HCT116 (cell line): Measurements from ENCODE around the gene ITGA11. TPM values are rescaled to one million over a fixed set of nuclear protein-coding genes. Genes with fewer than 3 reads are reported as not detected.

ENCODE experiments used
- ATAC-seq: fragments of 200-7000 bp; cut with Tn5 transposase; 2 replicates; pipeline ENCODE4 v1.9.1; 2020; ENCODE audit warnings: mild to moderate bottlenecking, moderate library complexity
- BruUV-seq: library from RNA; stranded (reverse); fragments of 400-500 nt; replicated peaks from 2 replicates; lab custom pipeline; 2021; lab: Mats Ljungman, UMichigan
- CTCF ChIA-PET: fragments of 300-600 bp; sonication (Branson Sonifier 250); formaldehyde crosslinking; loops from one replicate; lab custom pipeline; 2021; ENCODE audit warnings: antibody characterized with exemption; lab: Charles Lee
- POLR2A ChIA-PET: fragments of 300-600, 350-600 bp; sonication (Branson Sonifier 250); formaldehyde crosslinking; loops from one replicate; lab custom pipeline; 2021; ENCODE audit warnings: antibody characterized with exemption; lab: Charles Lee
- RAD21 ChIA-PET, 2 experiments: fragments of 300-600 bp; sonication (Branson Sonifier 250); formaldehyde crosslinking; loops; one replicate each; lab custom pipeline; 2023; ENCODE audit warnings: low total read pairs in 2 of 2; ENCODE audit not compliant: uncharacterized antibody in 2 of 2, unreplicated experiment in 2 of 2, low non-redundant PET in 1 of 2; lab: Charles Lee
- DNase-seq: peaks from one replicate; pipeline ENCODE4 v3.0.0-alpha.2; 2010; ENCODE audit warnings: low read depth, low spot score
- H2AFZ ChIP-seq: fragments of 200-600 bp; shearing (Covaris generic), sonication (generic); 2 replicates; pipeline ENCODE4 v1.6.1; 2017; ENCODE audit warnings: low read depth, mixed run types, mixed read lengths, antibody characterized with exemption, low read length; ENCODE audit not compliant: poor library complexity, severe bottlenecking
- H3K27ac ChIP-seq: 2 replicates; pipeline ENCODE4 v1.5.1; 2012; ENCODE audit warnings: low read depth, low read length
- H3K27me3 ChIP-seq: fragments of 200-600 bp; sonication (generic); 2 replicates; pipeline ENCODE4 v1.6.1; 2016; ENCODE audit warnings: mixed run types, low read length, mixed read lengths; ENCODE audit not compliant: insufficient read depth
- H3K36me3 ChIP-seq, 2 experiments: fragments of 200-500 bp in 1 of 2; fragments of 200-600 bp in 1 of 2; sonication (Bioruptor generic) in 1 of 2; sonication (generic) in 1 of 2; 2 replicates each; pipeline versions ENCODE4 v1.5.1 to v1.6.1; 2014 to 2016; ENCODE audit warnings: low read length in 2 of 2, inconsistent platforms in 1 of 2, mixed read lengths in 1 of 2, mixed run types in 1 of 2; ENCODE audit not compliant: insufficient read depth in 2 of 2, control insufficient read depth in 1 of 2
- H3K4me1 ChIP-seq, 2 experiments: fragments of 200-600 bp in 1 of 2; sonication (generic) in 1 of 2; 2 replicates each; pipeline versions ENCODE4 v1.5.1 to v1.6.1; 2012 to 2017; ENCODE audit warnings: low read length in 2 of 2, inconsistent platforms in 1 of 2, mild to moderate bottlenecking in 1 of 2, mixed read lengths in 1 of 2, mixed run types in 1 of 2, moderate library complexity in 1 of 2; ENCODE audit not compliant: insufficient read depth in 2 of 2, control insufficient read depth in 1 of 2
- H3K4me2 ChIP-seq: fragments of 200-600 bp; sonication (generic); 2 replicates; pipeline ENCODE4 v1.6.1; 2017; ENCODE audit warnings: mixed run types, low read length, mixed read lengths
- H3K4me3 ChIP-seq, 2 experiments: fragments of 200-600 bp in 1 of 2; sonication (generic) in 1 of 2; replicated peaks in 1 of 2; 2 replicates each; pipeline ENCODE4 v1.5.1; 2011 to 2016; ENCODE audit warnings: low read length in 2 of 2, control low read depth in 1 of 2, low read depth in 1 of 2, mild to moderate bottlenecking in 1 of 2, mixed read lengths in 1 of 2, mixed run types in 1 of 2
- H3K79me2 ChIP-seq: fragments of 200-600 bp; sonication (generic); 2 replicates; pipeline ENCODE4 v1.6.1; 2017; ENCODE audit warnings: mild to moderate bottlenecking, mixed run types, low read length, moderate library complexity, mixed read lengths; ENCODE audit not compliant: insufficient read depth
- H3K9ac ChIP-seq: fragments of 200-600 bp; sonication (generic); 2 replicates; pipeline ENCODE4 v1.6.1; 2016; ENCODE audit warnings: low read length, mixed read lengths
- H3K9me2 ChIP-seq: fragments of 200-600 bp; sonication (generic), shearing (Covaris generic); 2 replicates; pipeline ENCODE4 v1.6.1; 2017; ENCODE audit warnings: mixed run types, mild to moderate bottlenecking, moderate library complexity; ENCODE audit not compliant: insufficient read depth
- H3K9me3 ChIP-seq, 2 experiments: fragments of 200-500 bp in 1 of 2; fragments of 200-600 bp in 1 of 2; sonication (Bioruptor generic) in 1 of 2; sonication (generic) in 1 of 2; 2 replicates each; pipeline ENCODE4 v1.6.1; 2014 to 2017; ENCODE audit warnings: low read length in 2 of 2, mixed read lengths in 2 of 2, inconsistent platforms in 1 of 2, low read depth in 1 of 2, mild to moderate bottlenecking in 1 of 2, mixed run types in 1 of 2, moderate library complexity in 1 of 2; ENCODE audit not compliant: control insufficient read depth in 1 of 2, insufficient read depth in 1 of 2
- H4K20me1 ChIP-seq: fragments of 200-600 bp; sonication (generic), shearing (Covaris generic); 2 replicates; pipeline ENCODE4 v1.6.1; 2017; ENCODE audit warnings: mixed run types, mild to moderate bottlenecking, moderate library complexity; ENCODE audit not compliant: insufficient read depth
- CBX3 ChIP-seq: IDR thresholded peaks from 2 replicates; pipeline ENCODE4 v1.6.1; 2012; ENCODE audit warnings: low read depth
- CEBPB ChIP-seq: IDR thresholded peaks from 2 replicates; pipeline ENCODE4 v1.6.1; 2012; ENCODE audit warnings: low read depth
- EGR1 ChIP-seq: IDR thresholded peaks from 2 replicates; pipeline ENCODE4 v1.6.1; 2012; ENCODE audit warnings: low read depth
- EZH2 ChIP-seq: fragments of 200-600 bp; sonication (generic); IDR thresholded peaks from 2 replicates; pipeline ENCODE4 v1.6.1; 2017; ENCODE audit warnings: antibody characterized with exemption, mixed run types
- EZH2phosphoT487 ChIP-seq: fragments of 200-600 bp; IDR thresholded peaks from 2 replicates; pipeline ENCODE4 v1.6.1; 2018; ENCODE audit warnings: antibody characterized with exemption, borderline replicate concordance
- JUND ChIP-seq: IDR thresholded peaks from 2 replicates; pipeline ENCODE4 v1.6.1; 2012
- POLR2A ChIP-seq: IDR thresholded peaks from 2 replicates; pipeline ENCODE4 v1.7.0; 2011; ENCODE audit warnings: borderline replicate concordance; ENCODE audit not compliant: insufficient read depth, insufficient read length; ENCODE audit errors: extremely low read depth
- POLR2AphosphoS5 ChIP-seq: IDR thresholded peaks from 2 replicates; pipeline ENCODE4 v1.6.1; 2011; ENCODE audit warnings: mild to moderate bottlenecking, low read depth, low read length, moderate library complexity
- RAD21 ChIP-seq: IDR thresholded peaks from 2 replicates; pipeline ENCODE4 v1.6.1; 2012; ENCODE audit warnings: low read depth, mild to moderate bottlenecking
- SRF ChIP-seq: IDR thresholded peaks from 2 replicates; pipeline ENCODE4 v1.6.1; 2012; ENCODE audit warnings: low read depth
- ZFX ChIP-seq: fragments of 450-650 bp; IDR thresholded peaks from 2 replicates; pipeline ENCODE4 v1.6.1; 2017
- intact Hi-C: fragments of 100-400 bp; cut with micrococcal nuclease; formaldehyde crosslinking; loops from 2 replicates; pipeline ENCODE4 v1.10.0; 2022
- total RNA-seq: library from RNA; stranded (reverse); gene quantifications from one replicate; pipeline ENCODE4 v1.2.1, GENCODE V29; 2021; ENCODE audit not compliant: unreplicated experiment
- TF ChIP-seq, protein P1 (sequence below): IDR thresholded peaks from 2 replicates; pipeline ENCODE4 v1.6.1; 2011; ENCODE audit warnings: mild to moderate bottlenecking, low read length, moderate library complexity; ENCODE audit not compliant: insufficient replicate concordance; ENCODE audit errors: extremely low read depth
- TF ChIP-seq, protein P2 (sequence below), 3 experiments: fragments of 200-600 bp in 1 of 3; sonication (generic) in 1 of 3; IDR thresholded peaks in 2 of 3; conservative IDR thresholded peaks in 1 of 3; 2 replicates each; pipeline ENCODE4 v1.5.1; 2012 to 2017; ENCODE audit warnings: low read depth in 2 of 3, low read length in 2 of 3, antibody characterized with exemption in 1 of 3, borderline replicate concordance in 1 of 3, control low read depth in 1 of 3, mild to moderate bottlenecking in 1 of 3, mixed read lengths in 1 of 3, mixed run types in 1 of 3, moderate library complexity in 1 of 3; ENCODE audit not compliant: insufficient read depth in 1 of 3
- TF ChIP-seq, protein P3 (sequence below): IDR thresholded peaks from 2 replicates; pipeline ENCODE4 v1.6.1; 2012; ENCODE audit warnings: low read depth
- TF ChIP-seq, protein P4 (sequence below): IDR thresholded peaks from 2 replicates; pipeline ENCODE4 v1.6.1; 2012

ITGA11 gene
- total RNA-seq, 1 experiment from 2014 or later: not detected

DNA sequence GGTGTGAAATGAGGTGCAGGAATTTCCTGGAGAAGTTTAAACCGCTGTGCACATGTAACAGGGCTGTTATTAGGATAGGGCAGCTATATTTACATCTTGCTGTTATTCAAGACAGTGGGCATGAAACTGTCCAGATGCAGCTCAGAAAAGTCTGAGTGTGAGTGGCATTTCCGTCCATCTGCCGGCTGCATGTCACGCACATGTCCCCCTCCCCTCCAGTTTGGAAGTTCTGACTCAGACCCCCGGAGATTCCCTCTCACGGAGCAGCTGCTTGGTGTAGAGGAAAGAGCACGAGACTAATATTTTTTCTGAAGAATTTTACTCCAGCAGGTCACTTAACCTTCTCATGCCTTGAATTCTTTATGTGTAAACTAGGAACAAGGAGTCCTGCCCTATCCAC is 84.6 kb downstream of the ITGA11 start (continued):
- no peak for TF ChIP-seq POLR2A
- TF ChIP-seq, protein P1, sequence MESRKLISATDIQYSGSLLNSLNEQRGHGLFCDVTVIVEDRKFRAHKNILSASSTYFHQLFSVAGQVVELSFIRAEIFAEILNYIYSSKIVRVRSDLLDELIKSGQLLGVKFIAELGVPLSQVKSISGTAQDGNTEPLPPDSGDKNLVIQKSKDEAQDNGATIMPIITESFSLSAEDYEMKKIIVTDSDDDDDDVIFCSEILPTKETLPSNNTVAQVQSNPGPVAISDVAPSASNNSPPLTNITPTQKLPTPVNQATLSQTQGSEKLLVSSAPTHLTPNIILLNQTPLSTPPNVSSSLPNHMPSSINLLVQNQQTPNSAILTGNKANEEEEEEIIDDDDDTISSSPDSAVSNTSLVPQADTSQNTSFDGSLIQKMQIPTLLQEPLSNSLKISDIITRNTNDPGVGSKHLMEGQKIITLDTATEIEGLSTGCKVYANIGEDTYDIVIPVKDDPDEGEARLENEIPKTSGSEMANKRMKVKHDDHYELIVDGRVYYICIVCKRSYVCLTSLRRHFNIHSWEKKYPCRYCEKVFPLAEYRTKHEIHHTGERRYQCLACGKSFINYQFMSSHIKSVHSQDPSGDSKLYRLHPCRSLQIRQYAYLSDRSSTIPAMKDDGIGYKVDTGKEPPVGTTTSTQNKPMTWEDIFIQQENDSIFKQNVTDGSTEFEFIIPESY: no peak

DNA sequence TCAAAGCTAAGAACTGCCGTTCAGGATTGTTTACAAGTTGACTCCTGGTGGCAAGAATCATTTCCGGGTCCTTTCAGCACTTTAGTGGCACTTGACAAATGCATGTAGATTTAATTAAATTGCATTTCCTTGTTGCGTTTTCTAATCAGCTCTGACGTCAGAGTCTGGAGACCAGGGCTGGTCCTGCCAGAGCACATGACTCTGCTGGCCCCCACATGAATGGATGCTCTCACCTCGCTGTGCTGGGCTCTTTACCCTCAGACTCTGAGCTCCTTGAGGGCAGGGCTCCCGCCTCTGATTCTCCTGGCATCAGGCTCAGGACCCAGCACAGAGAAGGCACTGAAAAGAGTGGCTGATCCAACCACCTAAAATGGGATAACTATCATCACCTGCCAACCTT is 85.0 kb downstream of the ITGA11 start:
- ATAC-seq (no peak), DNase-seq (no peak)
- POLR2A ChIA-PET: no interaction called here
- Histone ChIP-seq H4K20me1 (no peaks in the 10 kb centered on the region), H3K9ac (no peak overlapping the region), H3K4me1 (peaks cover 4 to 35% of the 10 kb centered on the region in 2 experiments), H3K27ac (no peak overlapping the region), H3K9me2 (no peaks in the 10 kb centered on the region), H3K36me3 (no peaks in the 10 kb centered on the region), H3K4me2 (no peak overlapping the region), H3K27me3 (no peaks in the 10 kb centered on the region), H2AFZ (no peak overlapping the region), H3K4me3 (no peak overlapping the region), H3K9me3 (no peaks in the 10 kb centered on the region), H3K79me2 (no peaks in the 10 kb centered on the region)
- intact Hi-C loops: no loop called here
- RAD21 ChIA-PET: no interaction called here
- BruUV-seq: no TSS peak
- CTCF ChIA-PET: no interaction called here
- TF ChIP-seq POLR2AphosphoS5: no peak
- no peak for TF ChIP-seq JUND
- no peak for TF ChIP-seq ZFX
- TF ChIP-seq, protein P2, sequence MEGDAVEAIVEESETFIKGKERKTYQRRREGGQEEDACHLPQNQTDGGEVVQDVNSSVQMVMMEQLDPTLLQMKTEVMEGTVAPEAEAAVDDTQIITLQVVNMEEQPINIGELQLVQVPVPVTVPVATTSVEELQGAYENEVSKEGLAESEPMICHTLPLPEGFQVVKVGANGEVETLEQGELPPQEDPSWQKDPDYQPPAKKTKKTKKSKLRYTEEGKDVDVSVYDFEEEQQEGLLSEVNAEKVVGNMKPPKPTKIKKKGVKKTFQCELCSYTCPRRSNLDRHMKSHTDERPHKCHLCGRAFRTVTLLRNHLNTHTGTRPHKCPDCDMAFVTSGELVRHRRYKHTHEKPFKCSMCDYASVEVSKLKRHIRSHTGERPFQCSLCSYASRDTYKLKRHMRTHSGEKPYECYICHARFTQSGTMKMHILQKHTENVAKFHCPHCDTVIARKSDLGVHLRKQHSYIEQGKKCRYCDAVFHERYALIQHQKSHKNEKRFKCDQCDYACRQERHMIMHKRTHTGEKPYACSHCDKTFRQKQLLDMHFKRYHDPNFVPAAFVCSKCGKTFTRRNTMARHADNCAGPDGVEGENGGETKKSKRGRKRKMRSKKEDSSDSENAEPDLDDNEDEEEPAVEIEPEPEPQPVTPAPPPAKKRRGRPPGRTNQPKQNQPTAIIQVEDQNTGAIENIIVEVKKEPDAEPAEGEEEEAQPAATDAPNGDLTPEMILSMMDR (IDR thresholded peaks at IDR 0.05 in 2 of 3, conservative IDR thresholded peaks at IDR 0.05 in 1 of 3; ENCODE audit: borderline replicate concordance in 1 of 3, insufficient read depth in 1 of 3, low read depth in 2 of 3, low read length in 2 of 3): no peak
- TF ChIP-seq RAD21: no peak
- TF ChIP-seq, protein P3, sequence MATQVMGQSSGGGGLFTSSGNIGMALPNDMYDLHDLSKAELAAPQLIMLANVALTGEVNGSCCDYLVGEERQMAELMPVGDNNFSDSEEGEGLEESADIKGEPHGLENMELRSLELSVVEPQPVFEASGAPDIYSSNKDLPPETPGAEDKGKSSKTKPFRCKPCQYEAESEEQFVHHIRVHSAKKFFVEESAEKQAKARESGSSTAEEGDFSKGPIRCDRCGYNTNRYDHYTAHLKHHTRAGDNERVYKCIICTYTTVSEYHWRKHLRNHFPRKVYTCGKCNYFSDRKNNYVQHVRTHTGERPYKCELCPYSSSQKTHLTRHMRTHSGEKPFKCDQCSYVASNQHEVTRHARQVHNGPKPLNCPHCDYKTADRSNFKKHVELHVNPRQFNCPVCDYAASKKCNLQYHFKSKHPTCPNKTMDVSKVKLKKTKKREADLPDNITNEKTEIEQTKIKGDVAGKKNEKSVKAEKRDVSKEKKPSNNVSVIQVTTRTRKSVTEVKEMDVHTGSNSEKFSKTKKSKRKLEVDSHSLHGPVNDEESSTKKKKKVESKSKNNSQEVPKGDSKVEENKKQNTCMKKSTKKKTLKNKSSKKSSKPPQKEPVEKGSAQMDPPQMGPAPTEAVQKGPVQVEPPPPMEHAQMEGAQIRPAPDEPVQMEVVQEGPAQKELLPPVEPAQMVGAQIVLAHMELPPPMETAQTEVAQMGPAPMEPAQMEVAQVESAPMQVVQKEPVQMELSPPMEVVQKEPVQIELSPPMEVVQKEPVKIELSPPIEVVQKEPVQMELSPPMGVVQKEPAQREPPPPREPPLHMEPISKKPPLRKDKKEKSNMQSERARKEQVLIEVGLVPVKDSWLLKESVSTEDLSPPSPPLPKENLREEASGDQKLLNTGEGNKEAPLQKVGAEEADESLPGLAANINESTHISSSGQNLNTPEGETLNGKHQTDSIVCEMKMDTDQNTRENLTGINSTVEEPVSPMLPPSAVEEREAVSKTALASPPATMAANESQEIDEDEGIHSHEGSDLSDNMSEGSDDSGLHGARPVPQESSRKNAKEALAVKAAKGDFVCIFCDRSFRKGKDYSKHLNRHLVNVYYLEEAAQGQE: no peak
- TF ChIP-seq CEBPB: no peak
- no peak for TF ChIP-seq SRF
- no peak for TF ChIP-seq EZH2
- TF ChIP-seq CBX3: no peak
- TF ChIP-seq, protein P4, sequence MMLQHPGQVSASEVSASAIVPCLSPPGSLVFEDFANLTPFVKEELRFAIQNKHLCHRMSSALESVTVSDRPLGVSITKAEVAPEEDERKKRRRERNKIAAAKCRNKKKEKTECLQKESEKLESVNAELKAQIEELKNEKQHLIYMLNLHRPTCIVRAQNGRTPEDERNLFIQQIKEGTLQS: no peak
- TF ChIP-seq EGR1: no peak
- no peak for TF ChIP-seq EZH2phosphoT487
